B cell (primary cell): ENCODE measurements around the gene FADD. TPM values are rescaled to one million over a fixed set of nuclear protein-coding genes. Genes with fewer than 3 reads are reported as not detected.

Experiments used
- ATAC-seq: fragments of 200-7000 bp; cut with Tn5 transposase; one replicate; pipeline ENCODE4 v1.10.0; 2021; ENCODE audit warnings: low read depth, mild to moderate bottlenecking, moderate number of reproducible peaks, moderate library complexity
- CTCF ChIA-PET: fragments of 350-600 bp; sonication (Branson Sonifier 250); formaldehyde crosslinking; loops from one replicate; lab custom pipeline; 2021; ENCODE audit warnings: antibody characterized with exemption, inconsistent platforms; lab: Charles Lee
- POLR2A ChIA-PET: fragments of 350-600 bp; sonication (Branson Sonifier 250); formaldehyde crosslinking; loops from one replicate; lab custom pipeline; 2021; ENCODE audit warnings: antibody characterized with exemption; lab: Charles Lee
- DNase-seq: peaks from one replicate; pipeline ENCODE4 v3.0.0; 2013
- H2AFZ ChIP-seq: 2 replicates; pipeline ENCODE4 v1.6.1; 2012; ENCODE audit warnings: mild to moderate bottlenecking, low read depth, low read length; ENCODE audit not compliant: insufficient read depth, poor library complexity, severe bottlenecking
- H3K27ac ChIP-seq, 2 donors: 1 replicate in 1 of 2; 2 replicates in 1 of 2; pipeline ENCODE4 v1.5.1; 2012 to 2013; ENCODE audit warnings: low read length in 2 of 2, mild to moderate bottlenecking in 2 of 2, moderate library complexity in 1 of 2
- H3K27me3 ChIP-seq, 4 experiments: fragments of 200-600 bp in 1 of 4; sonication (generic) in 1 of 4; replicated peaks in 1 of 4; 1 replicate in 2 of 4; 2 replicates in 2 of 4; pipeline versions ENCODE4 v1.6.1 to v1.7.0; 2013 to 2016; ENCODE audit warnings: low read length in 3 of 4, mild to moderate bottlenecking in 2 of 4, mixed read lengths in 1 of 4, moderate library complexity in 1 of 4; ENCODE audit not compliant: insufficient read depth in 4 of 4, control insufficient read depth in 3 of 4; ENCODE audit errors: control extremely low read depth in 1 of 4
- H3K36me3 ChIP-seq, 2 experiments: replicated peaks in 1 of 2; 1 replicate in 1 of 2; 2 replicates in 1 of 2; pipeline versions ENCODE4 v1.6.1 to v1.7.1; 2013; ENCODE audit warnings: low read length in 1 of 2; ENCODE audit not compliant: insufficient read depth in 2 of 2, control insufficient read depth in 1 of 2; ENCODE audit errors: control extremely low read depth in 1 of 2, extremely low read depth in 1 of 2
- H3K4me1 ChIP-seq, 2 donors: fragments of 200-600 bp in 1 of 2; sonication (generic) in 1 of 2; 1 replicate in 1 of 2; 2 replicates in 1 of 2; pipeline versions ENCODE4 v1.5.1 to v1.6.1; 2013 to 2017; ENCODE audit warnings: low read length in 2 of 2; ENCODE audit not compliant: control insufficient read depth in 2 of 2, insufficient read depth in 2 of 2
- H3K4me2 ChIP-seq: replicated peaks from 2 replicates; pipeline ENCODE3; 2012; ENCODE audit warnings: mild to moderate bottlenecking, low read depth, low read length; ENCODE audit not compliant: poor library complexity, severe bottlenecking
- H3K4me3 ChIP-seq, 5 experiments: fragments of 200-600 bp in 1 of 5; sonication (generic) in 1 of 5; 1 replicate in 3 of 5; 2 replicates in 2 of 5; pipeline versions ENCODE4 v1.5.1 to v1.7.0; 2011 to 2016; ENCODE audit warnings: low read length in 4 of 5, mild to moderate bottlenecking in 4 of 5, low read depth in 2 of 5, control low read depth in 1 of 5, moderate library complexity in 1 of 5; ENCODE audit not compliant: insufficient read depth in 1 of 5; ENCODE audit errors: control extremely low read depth in 1 of 5, extremely low read depth in 1 of 5
- H3K79me2 ChIP-seq: fragments of 200-600 bp; sonication (generic); one replicate; pipeline ENCODE4 v1.6.0; 2016; ENCODE audit warnings: low read length; ENCODE audit not compliant: control insufficient read depth, insufficient read depth
- H3K9ac ChIP-seq: fragments of 200-600 bp; sonication (generic); 2 replicates; pipeline ENCODE4 v1.6.1; 2017; ENCODE audit warnings: mild to moderate bottlenecking, low read length, moderate library complexity
- H3K9me3 ChIP-seq, 3 donors: one replicate each; pipeline versions ENCODE4 v1.6.1 to v1.7.1; 2013; ENCODE audit warnings: low read length in 2 of 3; ENCODE audit not compliant: control insufficient read depth in 2 of 3, insufficient read depth in 1 of 3; ENCODE audit errors: control extremely low read depth in 1 of 3
- H4K20me1 ChIP-seq: 2 replicates; pipeline ENCODE4 v1.6.0; 2012; ENCODE audit warnings: mild to moderate bottlenecking, low read length; ENCODE audit not compliant: insufficient read depth, control insufficient read depth, poor library complexity, severe bottlenecking
- H3K27ac Mint-ChIP-seq: one replicate; pipeline ENCODE4 v1.8.0; 2021; ENCODE audit warnings: mixed read lengths
- H3K27me3 Mint-ChIP-seq: one replicate; pipeline ENCODE4 v1.8.0; 2021; ENCODE audit warnings: mixed read lengths
- H3K4me1 Mint-ChIP-seq: one replicate; pipeline ENCODE4 v1.8.0; 2021; ENCODE audit warnings: mixed read lengths
- H3K4me3 Mint-ChIP-seq: one replicate; pipeline ENCODE4 v1.8.0; 2021; ENCODE audit warnings: mixed read lengths
- H3K9me3 Mint-ChIP-seq: one replicate; pipeline ENCODE4 v1.8.0; 2022; ENCODE audit warnings: mixed read lengths; ENCODE audit not compliant: insufficient read depth
- CTCF ChIP-seq: fragments of 200-600 bp; IDR thresholded peaks from one replicate; pipeline ENCODE4 v1.8.0; 2022; ENCODE audit warnings: antibody characterized with exemption, mild to moderate bottlenecking
- EZH2 ChIP-seq: IDR thresholded peaks from 2 replicates; pipeline ENCODE4 v1.6.1; 2012; ENCODE audit warnings: borderline replicate concordance, low read depth, mild to moderate bottlenecking, moderate library complexity, low read length; ENCODE audit not compliant: insufficient read depth, poor library complexity, severe bottlenecking
- WGBS: methylation state at CpG from one replicate; pipeline ENCODE4 v1.1.5; 2013; ENCODE audit warnings: missing lambda C conversion rate; ENCODE audit not compliant: insufficient coverage; 5-methylcytosine and 5-hydroxymethylcytosine counted together
- intact Hi-C: fragments of 100-400 bp; cut with micrococcal nuclease; formaldehyde crosslinking; loops from one replicate; pipeline ENCODE4 v1.10.0; 2022
- polyA plus RNA-seq: library from polyadenylated mRNA; depleted of rRNA; stranded (reverse); fragments of >200 nt; gene quantifications from 2 replicates; pipeline ENCODE4 v1.2.3, GENCODE V29; 2012
- total RNA-seq, 2 donors: library from RNA; stranded (reverse); fragments of 120-200 nt in 1 of 2; gene quantifications; 1 replicate in 1 of 2; 2 replicates in 1 of 2; pipeline versions ENCODE4 v1.2.3 to v1.2.4, GENCODE V29; 2013 to 2022

FADD gene
- total and polyA plus RNA-seq, 2 donors (not counting 1 experiment from before 2014, with no cell fraction given) = 5.4 to 26.6 TPM

GRCh38 chr11:70186420-70186819, 16.7 kb upstream of the FADD start:
- TF ChIP-seq EZH2 (no peak), CTCF (no peak)
- Histone ChIP-seq H3K27ac (no peak overlapping the region), H3K9ac (no peak overlapping the region), H3K4me3 (no peak overlapping the region), H3K9me3 (peaks cover 0 to 9% (median 0%) of the 10 kb centered on the region in 3 donors), H3K27me3 (peaks cover 0 to 4% (median 1%) of the 10 kb centered on the region in 4 experiments), H3K4me1 (no peaks in the 10 kb centered on the region), H4K20me1 (no peaks in the 10 kb centered on the region), H2AFZ (no peak overlapping the region), H3K79me2 (no peaks in the 10 kb centered on the region), H3K4me2 (no peak overlapping the region), H3K36me3 (no peaks in the 10 kb centered on the region)
- no peaks in the 10 kb centered on the region for H3K4me1 Mint-ChIP-seq
- intact Hi-C loops = no loop called here
- POLR2A ChIA-PET = no interaction called here
- CTCF ChIA-PET = interaction anchor here (0.6 to 0.8 kb wide), 3 partner anchors 10 to 113 kb away, joined by 3 to 4 read pairs (median 3); no protein-coding TSS in a partner anchor
- no peaks in the 10 kb centered on the region for H3K9me3 Mint-ChIP-seq
- DNase-seq = no peak
- no peak overlapping the region for H3K27ac Mint-ChIP-seq
- H3K27me3 Mint-ChIP-seq = peaks cover 3% of the 10 kb centered on the region
- ATAC-seq = no peak
- no peak overlapping the region for H3K4me3 Mint-ChIP-seq
- WGBS = 86% methylated on average over 6 of the region's 6 CpGs

GRCh38 chr11:70186936-70187335, 16.2 kb upstream of the FADD start:
- TF ChIP-seq CTCF = no peak
- TF ChIP-seq EZH2 = no peak
- no peaks in the 10 kb centered on the region for H3K36me3 ChIP-seq
- no peak overlapping the region for H3K27ac ChIP-seq
- peaks cover 0 to 3% (median under 1%) of the 10 kb centered on the region in 4 experiments for H3K27me3 ChIP-seq
- ChIA-PET POLR2A (no interaction called here), CTCF (interaction anchor here (0.6 to 0.8 kb wide), 2 partner anchors 9 to 114 kb away, joined by 3 read pairs; no protein-coding TSS in a partner anchor)
- no peak for DNase-seq
- no peak overlapping the region for H2AFZ ChIP-seq
- no peak overlapping the region for H3K9ac ChIP-seq
- no peaks in the 10 kb centered on the region for H4K20me1 ChIP-seq
- Mint-ChIP-seq H3K27ac (no peak overlapping the region), H3K4me1 (no peaks in the 10 kb centered on the region), H3K4me3 (no peak overlapping the region), H3K9me3 (no peaks in the 10 kb centered on the region), H3K27me3 (peaks cover 3% of the 10 kb centered on the region)
- peaks cover 0 to 9% (median 0%) of the 10 kb centered on the region in 3 donors for H3K9me3 ChIP-seq
- H3K4me3 ChIP-seq = no peak overlapping the region
- no peak overlapping the region for H3K4me2 ChIP-seq
- ATAC-seq = no peak
- no peaks in the 10 kb centered on the region for H3K79me2 ChIP-seq
- WGBS = 98% methylated on average over 6 of the region's 10 CpGs
- H3K4me1 ChIP-seq = no peaks in the 10 kb centered on the region
- intact Hi-C loops = no loop called here
